GM12892 (cell line): ENCODE results near the gene FPGS.

Experiments used
- POLR2A ChIP-seq: IDR thresholded peaks from 2 replicates; pipeline ENCODE4 v1.6.1; 2011; ENCODE audit warnings: low read depth, low read length, control low read depth
- POLR2AphosphoS5 ChIP-seq: IDR thresholded peaks from 2 replicates; pipeline ENCODE4 v1.6.1; 2011; ENCODE audit warnings: low read depth, low read length, control low read depth
- TAF1 ChIP-seq: IDR thresholded peaks from 2 replicates; pipeline ENCODE4 v1.6.1; 2011; ENCODE audit warnings: low read depth, mild to moderate bottlenecking, control low read depth, low read length, borderline replicate concordance

DNA sequence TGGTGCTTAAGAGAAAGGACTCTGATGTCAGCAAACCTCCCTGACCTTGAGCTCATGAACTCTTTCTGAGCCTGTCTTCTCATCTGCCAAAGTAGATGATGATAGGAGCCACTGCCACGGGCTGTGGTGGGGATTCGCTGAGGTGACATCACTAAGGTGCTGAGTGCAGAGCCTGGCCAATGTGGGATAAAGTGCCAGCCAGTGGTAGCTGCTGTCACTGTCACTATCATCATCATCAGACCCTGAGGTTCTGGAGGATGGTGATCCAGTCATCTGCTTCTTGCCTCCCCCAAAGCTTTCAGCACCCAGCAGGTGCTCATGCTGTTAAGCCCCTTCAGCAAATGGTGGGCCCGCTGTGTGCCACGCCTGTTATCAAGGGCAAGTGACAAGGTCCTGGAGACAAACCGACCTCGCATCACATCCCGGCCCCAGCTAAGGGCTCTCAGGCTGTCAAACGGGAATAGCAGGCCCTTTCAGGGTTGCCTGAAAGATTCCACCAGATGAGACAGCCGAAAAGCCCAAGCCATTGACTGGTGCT is 6.4 kb downstream of the FPGS start:
- TF ChIP-seq POLR2A (no peak), POLR2AphosphoS5 (no peak), TAF1 (no peak)
